Measurements from ENCODE around the gene MYOZ1.

The MYOZ1 gene

GRCh38 chr10:73648975-73649829, 7.9 kb upstream of the MYOZ1 start:
- ChIA-PET CTCF (interaction anchor here (1.2 to 12.6 kb wide), 3 partner anchors 21 to 153 kb away, joined by 3 to 180 read pairs (median 4); partner anchors contain the start of gene PPP3CB), POLR2A (interaction anchor here (0.5 kb wide), 1 partner anchor 9 kb away, joined by 3 read pairs; no protein-coding TSS in a partner anchor)
- no peak for DNase-seq (ENCODE audit: extremely low spot score)

GRCh38 chr10:73647875-73648651, 6.8 kb upstream of the MYOZ1 start:
- no peak for TF ChIP-seq CTCF (IDR thresholded peaks at IDR 0.05; ENCODE audit: control extremely low read depth, extremely low read depth, low read depth, missing control alignments)
- POLR2A ChIA-PET, result interaction anchor here (1.1 kb wide), 1 partner anchor 78 kb away, joined by 3 read pairs; no protein-coding TSS in a partner anchor
- CTCF ChIA-PET, result interaction anchor here (1.2 to 12.6 kb wide), 3 partner anchors 19 to 152 kb away, joined by 3 to 180 read pairs (median 4); partner anchors contain the start of gene PPP3CB
- DNase-seq (ENCODE audit: extremely low spot score), result no peak

More at GRCh38 chr10:73648975-73649829, 7.9 kb upstream of the MYOZ1 start:
- no peak for TF ChIP-seq CTCF (IDR thresholded peaks at IDR 0.05; ENCODE audit: control extremely low read depth, extremely low read depth, low read depth, missing control alignments)

- no peak for DNase-seq (ENCODE audit: extremely low spot score)
- TF ChIP-seq CTCF (IDR thresholded peaks at IDR 0.05; ENCODE audit: control extremely low read depth, extremely low read depth, low read depth, missing control alignments), result no peak
- ChIA-PET POLR2A (interaction anchor here (1.1 kb wide), 1 partner anchor 77 kb away, joined by 3 read pairs; no protein-coding TSS in a partner anchor), CTCF (interaction anchor here (4.2 to 12.6 kb wide), 2 partner anchors 110 to 118 kb away, joined by 37 to 180 read pairs; no protein-coding TSS in a partner anchor)
These were observed 6.1 kb upstream of the MYOZ1 start for GRCh38 chr10:73647211-73647874.

- TF ChIP-seq CTCF (IDR thresholded peaks at IDR 0.05; ENCODE audit: control extremely low read depth, extremely low read depth, low read depth, missing control alignments), result no peak
- POLR2A ChIA-PET, result no interaction called here
- CTCF ChIA-PET, result interaction anchor here (4.2 to 12.6 kb wide), 2 partner anchors 109 to 117 kb away, joined by 37 to 180 read pairs; no protein-coding TSS in a partner anchor
- no peak for DNase-seq (ENCODE audit: extremely low spot score)
These were observed 5.3 kb upstream of the MYOZ1 start for GRCh38 chr10:73646598-73647041.

GRCh38 chr10:73645251-73645650, 4.0 kb upstream of the MYOZ1 start:
- no peak for TF ChIP-seq CTCF (IDR thresholded peaks at IDR 0.05; ENCODE audit: control extremely low read depth, extremely low read depth, low read depth, missing control alignments)
- DNase-seq (ENCODE audit: extremely low spot score), result no peak
- CTCF ChIA-PET, result interaction anchor here (0.8 to 12.6 kb wide), 19 partner anchors 8 to 381 kb away, joined by 3 to 180 read pairs (median 8); no protein-coding TSS in a partner anchor
- POLR2A ChIA-PET, result interaction anchor here (0.9 kb wide), 1 partner anchor 19 kb away, joined by 7 read pairs; no protein-coding TSS in a partner anchor
